ENCODE data around the gene PRM1.
"Not testable (repeated sequence)": the region's sequence is repeated elsewhere in the genome, so short reads cannot be mapped to it uniquely, and the experiment has no call there.

The PRM1 gene

DNA sequence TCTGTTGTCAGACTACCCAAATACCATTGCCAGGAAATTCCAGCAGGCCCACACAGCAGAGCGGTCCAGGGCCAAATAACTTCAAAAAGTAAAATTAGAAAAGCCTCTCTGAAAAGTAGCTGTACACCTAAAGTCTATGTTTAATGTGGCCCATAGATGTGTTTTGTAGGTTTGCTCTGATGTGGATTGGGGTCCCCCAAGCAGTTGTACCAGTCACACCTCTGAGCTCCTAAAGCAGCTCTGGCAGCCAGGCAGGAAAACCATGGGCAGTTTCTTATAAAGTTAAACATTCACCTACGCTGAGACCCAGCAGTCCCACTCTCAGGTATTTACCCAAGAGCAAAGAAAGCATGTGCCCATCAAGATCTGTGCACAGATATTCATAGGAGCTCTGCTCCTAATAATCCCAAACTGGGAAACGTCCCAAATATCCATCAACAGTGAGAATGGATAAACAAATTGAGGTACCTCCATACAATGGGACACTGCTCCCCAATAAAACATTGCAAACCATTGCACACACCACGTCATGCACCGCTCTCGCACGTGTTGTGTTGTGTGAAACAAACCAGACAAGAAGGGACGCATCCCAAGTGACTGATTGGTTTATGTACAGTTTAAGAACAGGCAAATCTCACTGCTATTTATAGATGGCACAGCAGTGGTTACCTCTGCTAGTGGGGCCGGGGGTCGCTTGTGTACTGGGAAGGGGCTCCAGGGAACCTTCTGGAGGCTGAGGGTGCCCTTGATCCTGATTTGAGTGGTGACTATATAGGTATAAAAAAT is 15.8 kb upstream of the PRM1 start:
- no peak for DNase-seq

DNA sequence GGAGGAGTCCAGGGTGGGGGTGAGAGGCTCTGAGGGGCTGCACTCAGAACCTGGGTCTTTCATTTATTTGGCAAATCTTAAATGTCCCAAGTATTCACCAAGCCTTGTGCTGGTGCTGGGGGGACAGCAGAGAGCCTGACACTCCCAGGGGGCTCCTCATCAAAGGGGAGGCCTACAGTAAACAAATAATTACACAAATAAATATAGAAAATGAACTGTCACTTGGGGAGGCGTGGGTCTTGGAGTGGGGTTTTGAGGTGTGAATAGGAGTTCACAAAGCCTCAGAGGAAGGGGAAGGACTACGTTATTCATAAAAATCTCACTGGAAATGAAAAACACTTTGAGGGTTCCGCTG is 15.2 kb upstream of the PRM1 start:
- no peak for DNase-seq

DNA sequence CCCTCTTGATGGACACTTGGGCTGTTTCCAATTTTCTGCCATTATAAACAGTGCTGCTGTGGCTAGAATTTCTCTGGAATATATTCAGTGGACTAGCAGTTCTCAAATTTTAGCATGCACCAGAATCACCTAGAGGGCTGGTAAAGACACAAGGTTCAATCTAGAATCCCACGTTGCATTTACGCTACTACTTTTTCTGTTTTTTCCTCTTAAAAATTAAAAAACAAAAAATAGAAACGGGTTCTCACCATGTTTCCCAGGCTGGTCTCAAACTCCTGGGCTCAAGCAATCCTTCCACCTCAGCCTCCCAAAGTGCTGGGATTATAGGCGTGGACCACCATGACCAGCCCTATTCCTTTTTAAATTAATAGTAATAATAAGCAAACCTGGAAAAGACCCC is 14.5 kb upstream of the PRM1 start:
- no peak for DNase-seq

DNA sequence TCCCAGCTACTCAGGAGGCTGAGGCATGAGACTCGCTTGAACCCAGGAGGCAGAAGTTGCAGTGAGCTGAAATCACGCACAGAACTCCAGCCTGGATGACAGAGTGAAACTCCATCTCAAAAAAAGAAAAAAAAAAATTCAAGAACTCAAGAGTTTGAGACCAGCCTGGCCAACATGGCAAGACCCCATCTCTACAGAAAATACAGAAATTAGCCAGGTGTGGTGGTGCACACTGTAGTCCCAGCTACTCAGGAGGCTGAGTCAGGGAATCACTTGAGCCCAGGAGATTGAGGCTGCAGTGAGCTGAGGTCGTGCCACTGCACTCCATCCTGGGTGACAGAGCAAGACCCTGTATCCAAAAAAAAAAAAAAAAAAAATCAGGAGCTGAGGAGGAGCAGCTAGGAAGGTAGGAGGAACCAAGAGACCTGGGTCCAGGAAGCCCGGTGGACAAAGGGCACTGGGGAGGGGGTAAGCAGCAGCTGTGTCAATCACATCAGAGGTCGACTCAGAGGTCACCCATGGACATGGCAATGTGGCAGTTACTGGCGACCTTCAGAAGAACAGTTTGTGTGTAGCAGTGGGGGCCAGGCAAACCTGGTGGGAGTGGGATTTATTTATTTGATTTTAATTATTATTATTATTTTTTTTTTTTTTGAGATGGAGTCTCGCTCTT is 11.1 kb upstream of the PRM1 start:
- no peak for DNase-seq

DNA sequence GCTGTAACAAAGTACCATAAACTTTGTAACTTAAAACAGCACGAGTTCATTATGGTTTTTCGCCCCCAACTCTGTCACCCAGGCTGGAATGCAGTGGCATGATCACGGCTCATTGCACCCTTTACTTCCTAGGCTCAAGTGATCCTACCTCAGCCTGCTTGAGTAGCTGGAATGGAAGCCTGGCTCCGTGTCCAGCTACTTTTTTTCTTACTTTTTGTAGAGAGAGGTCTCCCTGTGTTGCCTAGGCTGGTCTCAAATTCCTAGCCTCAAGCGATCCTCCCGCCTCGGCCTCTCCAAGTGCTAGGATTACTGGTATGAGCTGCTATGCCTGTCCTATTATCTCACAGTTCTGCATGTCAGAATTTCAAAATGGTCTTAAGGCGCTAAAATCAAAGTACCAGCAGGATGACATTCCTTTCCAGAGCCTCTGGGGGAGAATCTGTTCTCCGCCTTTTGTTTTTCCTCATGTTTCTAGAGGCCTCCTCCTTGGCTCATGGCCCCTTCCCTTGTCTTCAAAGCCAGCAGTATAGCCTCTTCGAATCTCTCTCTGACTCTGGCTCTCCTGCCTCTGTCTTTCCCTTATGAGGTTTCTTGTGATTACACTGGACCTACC is 10.1 kb upstream of the PRM1 start:
- no peak for DNase-seq

DNA sequence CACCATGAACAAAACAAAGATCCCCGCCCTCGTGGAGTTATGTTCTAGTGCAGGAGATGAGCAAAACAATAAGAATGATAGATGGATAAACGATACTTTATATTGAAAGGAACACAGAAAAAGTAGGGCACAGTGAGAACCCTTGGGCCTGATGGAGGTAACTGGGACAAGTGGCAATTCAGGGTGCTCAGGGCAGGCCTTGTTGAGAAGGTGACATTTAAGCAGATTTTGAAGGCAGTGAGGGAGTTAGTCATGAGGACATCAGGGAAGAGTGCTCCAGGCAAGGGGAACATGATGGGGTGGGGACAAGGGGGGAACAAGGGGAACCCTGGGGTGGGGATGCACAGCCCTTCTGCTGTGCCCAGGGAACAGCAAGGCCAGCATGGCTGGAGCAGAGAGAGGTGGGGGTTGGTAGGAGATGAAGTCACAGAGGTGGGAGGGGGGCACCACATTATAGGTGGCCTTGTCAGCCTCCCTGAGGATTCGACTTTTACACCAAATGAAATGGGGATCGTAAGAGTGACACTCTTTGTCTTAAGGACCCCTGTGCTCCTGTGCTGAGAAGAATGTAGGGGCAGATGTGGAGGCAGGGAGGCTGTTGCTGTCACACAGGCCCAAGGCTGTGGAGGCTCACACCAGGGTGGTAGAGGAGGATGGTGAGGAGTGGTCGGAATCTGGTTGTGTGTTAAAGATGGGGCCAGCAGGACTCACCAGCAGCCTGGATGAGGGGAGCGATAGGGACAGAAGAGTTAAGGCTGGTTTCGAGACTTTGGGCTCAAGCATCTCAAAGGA is 9.2 kb upstream of the PRM1 start:
- DNase-seq, result no peak

DNA sequence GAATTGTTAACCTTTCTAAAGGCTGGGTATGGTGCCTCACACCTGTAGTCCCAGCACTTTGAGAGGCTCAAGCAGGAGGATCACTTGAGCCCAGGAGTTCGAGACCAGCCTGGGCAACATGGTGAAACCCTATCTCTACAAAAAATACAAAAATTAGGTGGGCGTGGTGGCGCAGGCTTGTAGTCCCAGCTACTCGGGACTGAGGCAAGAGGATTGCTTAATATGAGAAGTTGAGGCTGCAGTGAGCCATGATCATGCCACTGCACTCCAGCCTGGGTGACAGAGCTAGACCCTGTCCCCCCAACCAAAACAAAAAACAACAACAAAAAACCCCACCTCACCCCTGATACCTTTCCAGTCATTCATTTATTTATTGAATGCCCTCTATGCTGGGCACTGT is 8.6 kb upstream of the PRM1 start:
- DNase-seq, result not testable (repeated sequence)

DNA sequence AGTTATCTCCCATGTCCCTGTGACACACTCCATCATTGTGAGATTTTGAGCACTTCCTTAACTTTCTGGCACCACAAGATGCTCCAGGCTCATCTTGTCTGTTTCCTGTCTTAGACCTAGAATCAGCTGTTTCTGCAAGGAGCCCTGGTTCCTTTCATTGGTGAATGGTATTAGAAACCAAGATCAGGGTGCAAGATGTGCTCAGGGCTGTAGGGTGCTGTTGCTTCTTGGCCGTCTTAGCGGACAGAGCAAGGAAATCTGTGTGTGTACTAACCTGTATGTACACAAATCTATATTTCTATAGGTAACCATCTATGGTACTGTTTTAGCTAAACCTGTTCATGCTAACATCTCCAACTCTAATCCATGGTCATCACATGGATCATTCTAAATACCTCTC is 8.1 kb upstream of the PRM1 start:
- DNase-seq, result no peak

DNA sequence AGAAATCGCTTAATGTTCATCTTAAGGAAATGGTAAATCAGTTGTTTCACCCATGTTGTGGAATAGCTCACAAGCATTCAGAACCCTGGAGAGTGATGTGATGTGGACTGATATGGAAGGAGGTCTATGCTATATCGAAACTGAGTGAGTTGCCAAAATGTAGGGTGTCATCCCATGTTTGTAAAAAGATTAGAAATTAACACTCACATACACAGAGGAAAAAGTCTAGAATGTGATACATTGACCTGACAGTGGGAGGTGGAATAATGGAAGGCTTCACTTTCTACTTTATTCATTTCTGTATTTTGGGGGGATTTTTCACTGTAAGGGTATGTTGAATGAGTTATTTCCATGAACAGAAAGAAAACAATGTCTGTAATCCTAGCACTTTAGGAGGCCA is 4.7 kb upstream of the PRM1 start:
- DNase-seq, result no peak

DNA sequence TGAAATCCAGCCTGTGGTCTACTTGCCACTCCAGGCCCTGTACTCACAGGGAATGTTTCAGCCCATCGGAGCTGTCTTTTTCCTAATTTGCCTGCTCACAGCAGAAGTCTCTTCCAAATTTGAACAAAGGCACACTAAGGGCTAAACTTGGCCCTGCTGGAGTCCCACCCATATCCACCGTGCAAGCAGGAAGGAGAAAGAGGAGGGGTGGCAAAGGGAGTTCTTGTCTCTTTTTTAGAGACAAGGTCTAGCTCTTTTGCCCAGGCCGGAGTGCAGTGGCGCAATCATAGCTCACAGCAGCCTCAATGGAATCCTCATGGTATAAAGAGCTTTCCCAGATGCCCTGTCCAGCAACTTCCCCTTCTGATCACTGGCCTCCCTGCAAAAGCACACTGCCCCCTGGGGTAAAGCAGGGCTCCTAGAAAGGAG is 2.7 kb upstream of the PRM1 start:
- no peak for DNase-seq

DNA sequence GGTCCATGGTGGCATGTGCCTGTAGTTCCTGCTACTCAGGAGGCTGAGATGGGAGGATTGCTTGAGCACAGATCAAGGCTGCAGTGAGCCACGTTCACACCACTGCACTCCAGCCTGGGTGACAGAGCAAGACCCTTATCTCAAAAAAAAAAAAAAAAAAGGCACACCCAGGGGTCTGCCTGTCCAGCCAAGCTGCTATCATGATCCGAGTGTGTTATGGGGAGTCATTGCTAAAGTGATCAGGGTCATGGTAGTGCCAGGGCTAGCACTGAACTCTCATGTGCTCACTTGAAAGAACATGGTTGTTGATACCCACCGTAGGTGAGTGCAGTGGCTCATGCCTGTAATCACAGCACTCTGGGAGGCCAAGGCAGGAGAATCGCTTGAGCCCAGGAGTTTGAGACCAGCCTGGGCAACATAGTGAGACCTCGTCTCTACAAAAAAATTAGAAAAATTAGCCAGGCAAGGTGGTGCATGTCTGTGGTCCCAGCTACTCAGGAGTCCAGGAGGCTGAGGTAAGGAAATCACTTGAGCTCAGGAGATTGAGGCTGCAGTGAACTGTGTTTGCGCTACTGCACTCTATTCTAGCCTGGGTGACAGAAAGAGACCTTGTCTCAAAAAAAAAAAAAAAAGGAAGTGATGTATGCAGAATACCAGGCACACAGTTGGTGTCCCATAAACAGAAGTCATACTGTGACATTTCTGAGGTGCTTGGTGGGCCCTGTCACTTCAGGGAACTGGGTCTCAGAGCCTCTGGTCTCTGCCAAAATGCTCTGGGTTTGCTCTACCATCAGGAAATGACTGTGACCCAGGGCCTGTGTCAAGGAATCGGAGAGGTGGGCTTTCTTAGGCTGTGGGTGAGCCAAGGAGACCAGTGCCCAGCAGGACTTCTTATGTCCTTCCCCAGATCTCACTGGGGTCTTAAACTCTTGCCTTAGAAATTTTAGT is 2.2 kb downstream of the PRM1 start:
- peak; percentile 20 for DNase-seq

DNA sequence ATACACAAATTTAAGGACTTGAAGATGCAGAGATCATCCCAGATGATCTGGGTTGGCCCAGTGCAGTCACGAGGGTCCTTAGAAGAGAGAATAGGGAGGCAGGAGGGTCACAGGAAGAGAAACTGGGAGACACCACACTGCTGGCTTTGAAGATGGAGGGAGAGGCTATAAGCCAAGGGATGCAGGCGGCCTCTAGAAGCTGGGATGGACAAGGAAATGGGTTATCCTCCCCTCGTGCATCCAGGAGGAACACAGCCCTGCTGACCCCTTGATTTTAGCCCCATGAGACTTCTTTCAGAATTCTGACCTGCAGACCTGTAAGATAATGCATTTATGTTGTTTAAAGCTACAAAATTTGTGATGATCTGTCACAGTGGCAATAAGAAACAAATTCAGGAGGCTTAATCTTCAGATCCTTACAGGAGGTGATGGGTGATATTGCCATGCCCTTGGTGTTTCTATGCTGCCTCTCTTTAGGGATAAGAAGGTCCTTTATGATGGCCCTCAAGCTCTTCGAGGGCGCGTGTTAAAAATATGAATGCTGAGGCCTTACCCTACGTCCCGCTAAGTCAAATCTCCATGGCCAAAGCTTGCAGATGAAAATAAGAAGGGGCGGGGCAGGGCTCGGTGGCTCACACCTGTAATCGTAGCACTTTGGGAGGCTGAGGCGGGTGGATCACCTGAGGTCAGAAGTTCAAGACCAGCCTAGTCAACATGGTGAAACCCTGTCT is 3.4 kb downstream of the PRM1 start:
- no peak for DNase-seq

DNA sequence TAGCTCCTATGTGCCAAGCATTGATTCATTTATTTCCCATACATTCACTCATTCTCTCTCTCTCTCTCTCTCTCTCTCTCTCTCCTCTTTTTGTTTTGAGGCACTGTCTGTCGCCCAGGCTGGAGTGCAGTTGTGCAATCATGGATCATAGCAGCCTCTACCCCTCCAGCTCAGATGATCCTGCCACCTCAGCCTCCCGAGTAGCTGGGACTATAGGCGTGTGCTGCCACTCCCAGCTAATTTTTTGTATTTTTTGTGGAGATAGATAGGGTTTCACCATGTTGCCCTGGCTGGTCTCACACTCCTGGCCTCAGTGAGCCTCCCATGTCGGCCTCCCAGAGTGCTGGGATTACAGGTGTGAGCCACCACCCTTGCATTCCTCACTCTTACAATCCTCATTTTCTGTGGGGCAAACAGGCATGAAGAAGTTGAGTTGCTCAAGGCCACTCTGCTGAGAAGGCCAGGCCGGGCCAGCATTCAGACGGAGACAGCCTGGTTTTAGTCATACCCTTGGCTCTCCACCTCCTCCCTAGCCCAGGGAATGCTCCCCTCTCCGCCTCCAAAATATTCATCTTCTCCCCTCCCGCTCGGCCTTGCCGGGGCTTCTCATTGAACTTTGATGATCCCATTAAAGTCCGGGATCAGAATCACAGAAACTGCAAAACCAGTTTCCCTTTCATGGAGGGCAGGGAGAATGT is 4.1 kb downstream of the PRM1 start:
- no peak for DNase-seq

DNA sequence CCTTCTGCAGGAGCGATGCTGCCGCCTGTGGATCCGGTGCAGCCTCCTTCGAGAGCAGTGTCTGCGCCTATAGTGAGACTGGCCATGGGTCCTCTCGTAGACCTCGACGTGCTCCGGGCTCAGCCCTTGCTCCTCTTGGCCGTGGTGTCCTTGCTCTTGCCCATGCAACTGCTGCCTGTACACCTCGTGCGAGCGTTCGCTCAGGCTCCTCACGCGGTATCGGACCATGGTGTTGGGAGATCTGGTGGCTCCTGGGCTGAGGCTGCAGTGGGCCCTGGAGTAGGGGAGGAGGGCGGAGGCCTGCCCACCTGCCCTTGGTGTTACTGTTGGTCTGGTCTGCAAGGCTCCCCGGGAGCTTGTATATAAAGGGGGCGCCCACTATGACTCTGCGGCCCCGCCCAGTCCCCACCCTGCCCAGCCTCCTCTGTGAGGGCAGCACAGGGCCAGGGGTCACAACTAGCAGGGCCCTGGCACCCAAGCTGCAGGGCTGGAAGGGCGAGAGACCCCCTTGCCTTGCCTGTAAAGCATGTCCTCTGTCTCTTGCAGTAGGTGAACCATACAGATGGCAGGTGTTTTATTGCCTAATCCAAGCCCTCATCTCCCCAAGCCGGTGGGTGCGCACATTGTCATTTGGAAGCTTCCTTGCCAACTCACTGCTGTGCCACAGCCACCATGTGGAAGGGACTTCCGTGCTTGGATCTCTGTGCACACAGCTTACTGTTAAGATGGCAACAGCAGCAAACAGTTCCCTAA is 4.8 kb downstream of the PRM1 start, which contains the start of gene PRM2:
Gene PRM2 (minus strand): TSS at position 338 of the 753 bp plus-strand sequence. CDS start 110 bp downstream, at position 228.
- no peak for DNase-seq

DNA sequence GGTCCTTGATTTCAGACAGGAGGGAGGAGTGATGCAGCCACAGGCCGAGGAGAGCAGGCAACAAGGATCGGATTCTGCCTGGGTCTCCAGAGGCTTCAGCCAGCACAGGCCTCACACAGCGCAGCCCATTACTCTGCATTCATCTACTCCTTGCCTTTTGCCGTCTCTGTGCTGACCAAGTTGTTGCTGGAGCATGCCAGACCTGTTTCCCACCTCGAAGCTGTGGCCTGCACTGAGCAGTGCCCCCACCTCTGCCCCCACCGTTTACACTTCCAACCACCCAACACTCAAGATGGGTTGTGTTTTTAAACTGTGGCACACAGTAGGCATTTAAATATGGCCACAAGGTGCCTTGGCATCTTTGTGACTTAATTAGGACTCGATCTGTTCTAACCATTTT is 6.2 kb downstream of the PRM1 start:
- DNase-seq, result no peak

DNA sequence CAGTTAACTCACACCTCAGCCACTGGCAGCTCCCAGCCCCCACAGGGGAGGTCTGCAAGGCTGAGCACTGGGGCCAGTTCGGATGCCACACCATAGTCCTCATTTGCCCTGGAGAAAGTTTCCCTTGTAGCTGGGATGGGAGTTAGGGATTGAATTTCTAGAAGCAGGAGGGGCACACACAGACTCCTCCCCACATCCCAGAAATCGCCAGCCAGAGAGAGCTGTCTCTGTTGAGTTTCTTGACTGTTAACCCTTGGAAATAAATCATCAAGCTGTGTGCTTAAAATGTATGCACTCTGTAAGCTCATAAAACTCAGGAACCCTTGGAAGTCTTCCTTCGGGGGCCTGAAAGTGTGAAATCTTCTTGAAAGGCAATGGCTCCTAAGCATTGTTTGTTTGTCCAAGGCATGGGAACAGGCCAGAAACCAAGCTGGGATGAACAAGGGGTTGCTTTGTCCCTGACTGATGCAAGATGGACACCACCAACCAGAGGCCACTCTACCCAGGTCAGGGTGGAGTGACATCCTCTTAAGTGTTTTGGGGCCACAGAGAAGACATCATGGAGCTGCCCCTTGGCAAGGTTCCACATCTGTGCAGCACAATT is 7.3 kb downstream of the PRM1 start:
- no peak for DNase-seq

DNA sequence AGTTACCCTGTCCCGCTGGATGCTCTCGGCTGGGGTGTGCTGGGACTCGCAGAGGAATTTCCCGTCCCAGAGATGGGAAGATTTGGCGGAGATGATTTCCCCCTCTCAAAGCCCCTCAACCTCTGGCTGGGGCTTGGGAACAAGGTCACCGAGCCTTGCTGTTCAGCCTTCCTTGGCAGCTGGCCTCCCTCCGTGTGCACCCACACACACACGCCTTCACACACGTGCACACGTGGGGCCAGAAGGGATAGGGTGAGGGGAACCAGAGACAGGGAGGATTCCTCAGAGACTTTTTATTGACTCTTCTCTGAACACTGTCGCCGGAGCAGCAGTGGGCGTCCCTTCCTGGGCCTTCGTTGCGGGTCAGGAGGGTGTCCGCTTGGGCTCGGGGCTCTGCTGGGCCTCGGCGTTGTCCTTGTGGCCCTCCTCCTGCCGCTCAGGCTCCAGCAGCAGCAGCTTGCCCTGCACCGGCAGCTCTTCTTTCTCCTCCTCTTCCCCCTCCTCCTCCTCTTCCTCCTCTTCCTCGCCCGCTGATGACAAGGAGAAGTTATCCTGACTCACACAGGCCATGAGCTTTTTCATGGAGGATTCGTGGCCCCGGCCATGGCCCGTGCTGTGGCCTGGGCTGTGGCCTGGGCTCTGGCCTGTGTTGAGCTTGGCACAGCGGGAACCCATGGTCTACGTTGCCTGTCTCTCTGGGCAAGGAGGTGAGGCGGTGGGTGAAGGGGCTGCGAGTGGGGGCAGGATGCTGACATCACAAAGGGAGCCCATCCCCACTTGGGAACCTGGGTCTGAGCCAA is 8.0 kb downstream of the PRM1 start, which contains the start of gene PRM3:
Gene PRM3 (minus strand): TSS at position 709 of the 800 bp plus-strand sequence. CDS start 34 bp downstream, at position 675.
- DNase-seq, result no peak

DNA sequence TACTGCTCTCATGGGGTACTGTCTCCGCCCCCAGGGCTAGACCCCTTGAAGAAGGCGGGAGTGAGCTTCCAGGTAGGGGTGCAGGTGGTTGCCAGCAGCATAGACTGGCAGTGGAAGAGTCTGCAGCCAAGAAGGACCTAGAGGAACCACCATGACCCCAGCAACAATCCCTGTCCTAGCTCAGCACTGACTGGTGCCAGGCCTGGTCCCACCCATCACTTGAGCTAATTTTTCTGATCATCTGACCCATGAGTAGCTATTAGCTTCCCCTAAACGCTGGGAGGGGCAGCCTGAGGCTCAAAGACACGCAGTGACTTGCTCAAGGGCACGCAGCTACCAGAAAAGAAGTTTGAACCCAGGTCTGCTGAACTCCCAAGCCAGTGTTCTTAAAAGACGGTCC is 8.6 kb downstream of the PRM1 start:
- DNase-seq, result no peak

DNA sequence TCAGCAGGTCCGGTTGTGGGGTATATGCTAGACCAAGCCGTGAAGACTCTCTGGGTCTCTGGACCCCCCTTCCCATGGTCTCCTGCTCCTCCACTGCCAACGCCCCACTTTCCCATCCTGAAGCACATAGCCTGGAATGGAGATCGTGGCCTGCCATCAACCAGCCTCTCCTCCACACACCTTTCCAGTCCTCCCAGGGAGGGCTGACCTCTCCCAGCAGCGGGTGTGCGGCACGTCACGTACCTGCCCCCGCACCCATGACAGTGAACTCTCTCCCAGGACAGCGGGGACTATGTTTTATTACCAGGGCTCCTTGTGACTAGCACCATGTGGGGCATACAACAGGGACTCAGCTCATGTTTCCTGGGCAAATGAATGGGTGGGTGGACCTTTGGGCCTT is 9.5 kb downstream of the PRM1 start:
- DNase-seq, result no peak
